AG08395 (cell line): ENCODE data around the gene MRGPRF.
"Not testable (repeated sequence)": the region's sequence is repeated elsewhere in the genome, so short reads cannot be mapped to it uniquely, and the experiment has no call there.

Source experiments
- DNase-seq: peaks from one replicate; pipeline ENCODE4 v3.0.0; 2012; ENCODE audit warnings: mixed read lengths, low spot score

Gene MRGPRF

GRCh38 chr11:68987211-68987610, 25.8 kb downstream of the MRGPRF start:
- no peak for DNase-seq

- DNase-seq = no peak
Observed at GRCh38 chr11:68983801-68984200, 29.2 kb downstream of the MRGPRF start.

GRCh38 chr11:68982134-68982533, 30.9 kb downstream of the MRGPRF start:
- no peak for DNase-seq

- no peak for DNase-seq
Observed at GRCh38 chr11:68980776-68981065, 32.3 kb downstream of the MRGPRF start, which contains the start of gene MRGPRD. Gene MRGPRD (minus strand): TSS chr11:68980986. CDS start chr11:68980986, 0 bp downstream.

GRCh38 chr11:68979931-68980775, 32.9 kb downstream of the MRGPRF start:
- no peak for DNase-seq

- no peak for DNase-seq
Observed at GRCh38 chr11:68978931-68979594, 34.0 kb downstream of the MRGPRF start.

- DNase-seq = no peak
Observed at GRCh38 chr11:68978626-68978930, 34.5 kb downstream of the MRGPRF start.

GRCh38 chr11:68977781-68978625, 35.0 kb downstream of the MRGPRF start:
- no peak for DNase-seq

- no peak for DNase-seq
Observed at GRCh38 chr11:68976563-68976962, 36.5 kb downstream of the MRGPRF start.

GRCh38 chr11:68976095-68976494, 37.0 kb downstream of the MRGPRF start:
- no peak for DNase-seq

- no peak for DNase-seq
Observed at GRCh38 chr11:68974421-68975194, 38.4 kb downstream of the MRGPRF start.

- DNase-seq = not testable (repeated sequence)
Observed at GRCh38 chr11:68973706-68974105, 39.3 kb downstream of the MRGPRF start.

- DNase-seq = no peak
Observed at GRCh38 chr11:68973219-68973618, 39.8 kb downstream of the MRGPRF start.

GRCh38 chr11:68970921-68971636, 42.0 kb downstream of the MRGPRF start:
- no peak for DNase-seq

GRCh38 chr11:68969386-68969785, 43.7 kb downstream of the MRGPRF start:
- DNase-seq = no peak

- peak; percentile 68 for DNase-seq
Observed at GRCh38 chr11:68968306-68969250, 44.5 kb downstream of the MRGPRF start.

- DNase-seq = no peak
Observed at GRCh38 chr11:68966894-68967780, 45.9 kb downstream of the MRGPRF start.

GRCh38 chr11:68965901-68966853, 46.9 kb downstream of the MRGPRF start:
- DNase-seq = no peak
